Vagina (tissue), 2 donors: ENCODE measurements around the gene KIF3C. TPM values are rescaled to one million over a fixed set of nuclear protein-coding genes. Genes with fewer than 3 reads are reported as not detected.
"Not testable (repeated sequence)": the region's sequence is repeated elsewhere in the genome, so short reads cannot be mapped to it uniquely, and the experiment has no call there.

Source experiments
- DNase-seq, 2 donors: peaks; one replicate each; pipeline ENCODE4 v3.0.0-alpha.2; 2017; ENCODE audit errors: extremely low spot score in 2 of 2
- H3K27ac ChIP-seq: fragments of 200-600 bp; sonication (generic); one replicate; pipeline ENCODE4 v1.5.1; 2019
- H3K27me3 ChIP-seq: fragments of 200-600 bp; sonication (generic); one replicate; pipeline ENCODE4 v1.5.1; 2019
- H3K36me3 ChIP-seq, 2 donors: fragments of 200-600 bp; sonication (generic); one replicate each; pipeline ENCODE4 v1.5.1; 2017 to 2019
- H3K4me1 ChIP-seq: fragments of 200-600 bp; sonication (generic); one replicate; pipeline ENCODE4 v1.5.1; 2019
- H3K4me3 ChIP-seq, 2 donors: fragments of 200-600 bp; sonication (generic); 1 replicate in 1 of 2; 2 replicates in 1 of 2; pipeline ENCODE4 v1.5.1; 2016 to 2019
- H3K9me3 ChIP-seq: fragments of 200-600 bp; sonication (generic); one replicate; pipeline ENCODE4 v1.5.1; 2019
- POLR2A ChIP-seq, 2 donors: fragments of 450-650 bp; IDR thresholded peaks; one replicate each; pipeline ENCODE4 v1.6.1; 2017; ENCODE audit warnings: antibody characterized with exemption in 2 of 2, mild to moderate bottlenecking in 2 of 2, moderate library complexity in 2 of 2
- POLR2AphosphoS5 ChIP-seq, 2 donors: sonication (generic); formaldehyde crosslinking; IDR thresholded peaks; one replicate each; pipeline ENCODE4 v1.9.0; 2017; ENCODE audit warnings: antibody characterized with exemption in 2 of 2, mild to moderate bottlenecking in 2 of 2, low read depth in 1 of 2; ENCODE audit not compliant: insufficient read depth in 1 of 2
- intact Hi-C: fragments of 100-400 bp; cut with DNase I; formaldehyde crosslinking; loops from one replicate; pipeline ENCODE4 v1.15.1; 2023
- total RNA-seq: library from RNA; depleted of rRNA; stranded (reverse); fragments of >200 nt; gene quantifications from one replicate; pipeline ENCODE4 v1.2.3, GENCODE V29; 2016
- TF ChIP-seq, protein P1 (sequence below), 3 experiments: fragments of 450-650 bp in 2 of 3; fragments of 200-600 bp in 1 of 3; sonication (generic) in 1 of 3; IDR thresholded peaks; one replicate each; pipeline ENCODE4 v1.5.1; 2017 to 2019; ENCODE audit warnings: antibody characterized with exemption in 3 of 3, mild to moderate bottlenecking in 2 of 3, moderate library complexity in 2 of 3

Gene KIF3C
- total RNA-seq, 1 donor from 2014 or later = 9.3 TPM

DNA sequence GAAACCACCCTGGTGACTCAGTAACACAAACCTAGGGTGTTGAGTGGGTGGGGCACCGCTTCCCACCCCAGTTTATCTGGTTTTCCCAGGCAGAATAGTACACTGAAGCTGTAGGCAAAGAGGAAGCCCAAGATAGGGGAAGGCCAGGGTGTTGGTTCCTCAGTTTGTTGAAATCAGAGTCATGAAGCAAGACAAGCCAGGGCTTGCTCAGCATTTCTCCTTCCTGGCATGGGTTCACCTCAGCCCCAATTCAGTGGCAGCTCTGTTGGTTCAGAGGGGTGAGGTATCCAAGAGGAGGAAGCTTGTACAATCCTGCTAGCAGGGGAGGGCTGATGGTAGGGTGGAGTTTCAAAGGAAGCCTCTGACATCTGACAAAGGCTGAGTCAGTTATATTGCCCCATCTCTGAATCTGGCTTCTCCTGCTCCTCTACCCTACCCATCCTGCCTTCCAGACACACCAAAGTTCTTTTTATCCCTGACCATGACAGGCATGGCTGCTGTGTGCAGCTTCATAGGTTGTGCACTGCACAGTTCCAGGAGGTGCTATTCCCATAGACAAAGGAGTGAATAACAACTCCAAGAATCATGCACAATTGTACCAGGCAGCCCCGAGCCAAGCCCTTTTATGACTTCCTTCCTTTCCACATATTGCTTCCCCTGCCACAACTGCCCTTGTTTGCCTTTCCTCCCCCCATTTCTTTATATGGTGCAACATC is 26.7 kb upstream of the KIF3C start:
- no peaks in the 10 kb centered on the region for H3K27me3 ChIP-seq
- H3K4me3 ChIP-seq = no peak overlapping the region
- no peaks in the 10 kb centered on the region for H3K36me3 ChIP-seq
- H3K27ac ChIP-seq = peak overlapping the region; percentile 49
- intact Hi-C loops = no loop called here
- TF ChIP-seq POLR2A (IDR thresholded peaks at IDR 0.05) (no peak), POLR2AphosphoS5 (IDR thresholded peaks at IDR 0.05; ENCODE audit: insufficient read depth in 1 of 2, low read depth in 1 of 2) (peak in 1 of 2 donors; percentile 78)
- H3K4me1 ChIP-seq = peaks cover 20% of the 10 kb centered on the region
- H3K9me3 ChIP-seq = no peaks in the 10 kb centered on the region
- peak; percentile 94 to 97 for DNase-seq

DNA sequence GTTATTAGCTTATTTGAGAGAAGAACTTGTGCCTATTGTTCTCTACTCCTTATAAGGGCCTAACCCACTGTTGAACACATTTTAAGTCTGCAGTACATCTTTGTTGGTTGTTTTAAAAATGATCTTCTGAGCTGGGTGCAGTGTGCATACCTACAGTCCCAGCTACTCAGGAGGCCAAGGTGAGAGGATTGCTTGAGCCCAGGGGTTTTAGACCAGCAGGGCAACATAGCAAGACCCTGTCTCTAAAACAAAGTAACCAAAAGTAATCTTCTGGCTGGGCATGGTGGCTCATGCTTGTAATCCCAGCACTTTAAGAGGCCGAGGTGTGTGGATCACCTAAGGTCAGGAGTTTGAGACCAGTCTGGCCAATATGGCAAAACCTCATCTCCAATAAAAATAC is 25.8 kb upstream of the KIF3C start:
- no peak overlapping the region for H3K4me3 ChIP-seq
- no peak for DNase-seq
- intact Hi-C loops = no loop called here
- no peaks in the 10 kb centered on the region for H3K36me3 ChIP-seq
- no peaks in the 10 kb centered on the region for H3K27me3 ChIP-seq
- H3K9me3 ChIP-seq = no peaks in the 10 kb centered on the region
- peaks cover 20% of the 10 kb centered on the region for H3K4me1 ChIP-seq
- H3K27ac ChIP-seq = peak overlapping the region; percentile 49
- TF ChIP-seq, protein P1, sequence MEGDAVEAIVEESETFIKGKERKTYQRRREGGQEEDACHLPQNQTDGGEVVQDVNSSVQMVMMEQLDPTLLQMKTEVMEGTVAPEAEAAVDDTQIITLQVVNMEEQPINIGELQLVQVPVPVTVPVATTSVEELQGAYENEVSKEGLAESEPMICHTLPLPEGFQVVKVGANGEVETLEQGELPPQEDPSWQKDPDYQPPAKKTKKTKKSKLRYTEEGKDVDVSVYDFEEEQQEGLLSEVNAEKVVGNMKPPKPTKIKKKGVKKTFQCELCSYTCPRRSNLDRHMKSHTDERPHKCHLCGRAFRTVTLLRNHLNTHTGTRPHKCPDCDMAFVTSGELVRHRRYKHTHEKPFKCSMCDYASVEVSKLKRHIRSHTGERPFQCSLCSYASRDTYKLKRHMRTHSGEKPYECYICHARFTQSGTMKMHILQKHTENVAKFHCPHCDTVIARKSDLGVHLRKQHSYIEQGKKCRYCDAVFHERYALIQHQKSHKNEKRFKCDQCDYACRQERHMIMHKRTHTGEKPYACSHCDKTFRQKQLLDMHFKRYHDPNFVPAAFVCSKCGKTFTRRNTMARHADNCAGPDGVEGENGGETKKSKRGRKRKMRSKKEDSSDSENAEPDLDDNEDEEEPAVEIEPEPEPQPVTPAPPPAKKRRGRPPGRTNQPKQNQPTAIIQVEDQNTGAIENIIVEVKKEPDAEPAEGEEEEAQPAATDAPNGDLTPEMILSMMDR (IDR thresholded peaks at IDR 0.05) = no peak
- TF ChIP-seq POLR2AphosphoS5 (IDR thresholded peaks at IDR 0.05; ENCODE audit: insufficient read depth in 1 of 2, low read depth in 1 of 2) (no peak), POLR2A (IDR thresholded peaks at IDR 0.05) (no peak)

DNA sequence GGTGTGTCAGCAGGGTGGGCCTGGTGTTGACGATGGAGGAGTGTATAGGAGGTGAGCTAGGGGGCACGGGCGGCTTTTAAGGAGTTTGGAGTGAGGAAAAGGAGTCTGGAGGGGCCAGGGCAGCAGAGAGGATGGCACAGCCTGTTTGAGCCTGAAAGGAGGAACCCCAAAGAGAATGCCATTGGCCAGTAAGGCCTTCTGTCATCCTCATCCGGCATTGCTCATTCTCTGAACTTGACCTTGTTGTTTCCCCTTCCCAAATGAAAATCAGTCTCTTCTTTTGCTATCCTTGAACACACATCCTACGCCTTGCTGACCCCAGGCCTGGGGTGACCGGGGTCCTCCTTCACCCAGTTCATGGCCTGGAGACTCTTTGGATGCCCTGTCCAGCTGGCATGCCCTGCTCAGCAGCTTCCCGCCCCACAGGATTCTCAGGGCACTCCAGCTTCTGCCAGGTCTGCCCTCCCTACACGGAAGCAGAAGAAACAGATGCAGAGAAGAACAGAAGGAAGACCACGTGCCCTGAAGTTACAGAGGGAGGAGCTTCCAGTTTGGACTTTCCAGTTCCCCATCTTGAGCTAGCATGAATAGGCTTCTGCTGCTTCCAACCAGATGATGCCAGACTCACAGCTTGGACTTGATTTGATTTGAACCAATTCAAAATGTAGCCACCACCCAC is 20.5 kb upstream of the KIF3C start:
- Histone ChIP-seq H3K27ac (peak overlapping the region; percentile 63), H3K27me3 (no peaks in the 10 kb centered on the region), H3K4me1 (peaks cover 30% of the 10 kb centered on the region), H3K4me3 (no peak overlapping the region), H3K9me3 (no peaks in the 10 kb centered on the region), H3K36me3 (no peaks in the 10 kb centered on the region)
- no peak for TF ChIP-seq POLR2A (IDR thresholded peaks at IDR 0.05)
- TF ChIP-seq, protein P1 (IDR thresholded peaks at IDR 0.05) = no peak
- TF ChIP-seq POLR2AphosphoS5 (IDR thresholded peaks at IDR 0.05; ENCODE audit: insufficient read depth in 1 of 2, low read depth in 1 of 2) = peak; percentile 47 to 60
- DNase-seq = no peak
- intact Hi-C loops = no loop called here

DNA sequence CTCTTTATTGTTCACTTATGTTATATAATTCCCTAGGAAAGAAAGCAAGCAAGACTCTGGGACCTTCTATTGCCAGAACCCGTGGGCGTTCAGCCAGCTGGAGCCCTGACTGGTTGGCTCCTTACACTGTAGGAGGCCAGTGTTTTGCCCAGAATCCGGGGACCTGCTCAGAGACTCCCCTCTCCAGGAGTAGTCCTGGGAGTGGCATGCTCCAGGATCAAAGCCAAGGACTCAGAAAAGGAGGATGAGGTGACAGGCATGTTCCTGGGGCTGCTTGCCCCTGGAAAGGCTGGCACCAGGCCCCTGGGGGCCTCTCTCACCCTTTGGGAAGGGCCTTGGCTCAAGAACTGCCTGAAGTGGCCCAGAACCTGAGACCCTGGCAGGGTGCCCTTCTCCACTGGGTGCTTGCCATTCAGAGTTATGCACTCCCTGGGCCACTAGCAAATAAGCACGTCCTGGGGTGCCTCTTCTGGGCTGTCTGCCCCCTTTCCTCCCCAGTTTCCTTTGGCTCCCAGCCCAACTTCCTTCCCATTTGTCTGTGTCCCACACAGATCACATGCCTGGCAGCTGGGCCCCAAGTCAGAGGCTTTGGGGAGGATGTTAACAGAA is 19.6 kb upstream of the KIF3C start:
- peaks cover 30% of the 10 kb centered on the region for H3K4me1 ChIP-seq
- no peak for DNase-seq
- H3K27me3 ChIP-seq = no peaks in the 10 kb centered on the region
- H3K9me3 ChIP-seq = no peaks in the 10 kb centered on the region
- H3K4me3 ChIP-seq = no peak overlapping the region
- intact Hi-C loops = no loop called here
- peak overlapping the region; percentile 49 for H3K27ac ChIP-seq
- no peaks in the 10 kb centered on the region for H3K36me3 ChIP-seq
- TF ChIP-seq POLR2AphosphoS5 (IDR thresholded peaks at IDR 0.05; ENCODE audit: insufficient read depth in 1 of 2, low read depth in 1 of 2) = peak in 1 of 2 donors; percentile 33
- no peak for TF ChIP-seq POLR2A (IDR thresholded peaks at IDR 0.05)

DNA sequence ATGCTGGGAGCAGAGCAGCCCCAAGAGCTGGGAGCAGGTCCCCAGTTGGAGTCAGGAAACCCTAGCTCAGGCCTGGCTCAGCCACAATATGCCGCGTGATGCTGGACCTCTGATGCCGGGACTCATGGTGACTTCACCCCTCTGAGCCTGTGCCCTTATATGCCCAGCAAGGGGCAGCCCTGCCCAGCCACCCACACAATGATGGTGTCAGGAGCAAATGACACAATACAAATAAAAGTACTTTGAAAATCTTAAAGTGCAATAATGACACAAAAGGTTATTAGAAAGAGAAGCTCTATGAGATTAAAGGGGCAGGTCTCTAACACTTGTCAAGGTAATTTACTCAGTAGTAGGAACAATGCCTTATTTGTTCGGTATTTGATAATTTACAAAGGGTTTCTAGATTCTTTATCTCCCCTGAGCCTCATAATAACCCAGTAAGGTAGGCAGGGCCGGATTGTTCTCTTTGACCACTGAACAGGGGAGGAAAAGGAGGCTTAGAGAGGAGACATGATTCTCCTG is 18.3 kb upstream of the KIF3C start:
- intact Hi-C loops = no loop called here
- Histone ChIP-seq H3K4me1 (peaks cover 30% of the 10 kb centered on the region), H3K27ac (peak overlapping the region; percentile 49), H3K9me3 (no peaks in the 10 kb centered on the region), H3K27me3 (no peaks in the 10 kb centered on the region), H3K4me3 (no peak overlapping the region), H3K36me3 (no peaks in the 10 kb centered on the region)
- TF ChIP-seq, protein P1 (IDR thresholded peaks at IDR 0.05) = no peak
- no peak for TF ChIP-seq POLR2AphosphoS5 (IDR thresholded peaks at IDR 0.05; ENCODE audit: insufficient read depth in 1 of 2, low read depth in 1 of 2)
- no peak for TF ChIP-seq POLR2A (IDR thresholded peaks at IDR 0.05)
- DNase-seq = no peak

DNA sequence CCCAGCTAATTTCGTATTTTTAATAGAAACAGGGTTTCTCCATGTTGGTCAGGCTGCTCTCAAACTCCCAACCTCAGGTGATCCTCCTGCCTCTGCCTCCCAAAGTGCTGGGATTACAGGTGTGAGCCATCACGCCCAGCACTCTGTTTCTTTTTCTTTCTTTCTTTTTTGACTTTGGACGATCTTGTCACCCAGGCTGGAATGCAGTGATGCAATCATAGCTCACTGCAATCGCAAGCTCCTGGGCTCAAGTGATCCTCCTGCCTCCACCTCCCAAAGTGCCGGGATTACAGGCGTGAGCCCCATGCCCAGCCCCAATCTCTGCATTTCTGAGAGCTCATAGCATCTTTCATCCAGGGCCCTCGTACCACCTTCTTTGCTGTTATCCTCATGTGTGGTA is 17.1 kb upstream of the KIF3C start:
- peaks cover 30% of the 10 kb centered on the region for H3K4me1 ChIP-seq

DNA sequence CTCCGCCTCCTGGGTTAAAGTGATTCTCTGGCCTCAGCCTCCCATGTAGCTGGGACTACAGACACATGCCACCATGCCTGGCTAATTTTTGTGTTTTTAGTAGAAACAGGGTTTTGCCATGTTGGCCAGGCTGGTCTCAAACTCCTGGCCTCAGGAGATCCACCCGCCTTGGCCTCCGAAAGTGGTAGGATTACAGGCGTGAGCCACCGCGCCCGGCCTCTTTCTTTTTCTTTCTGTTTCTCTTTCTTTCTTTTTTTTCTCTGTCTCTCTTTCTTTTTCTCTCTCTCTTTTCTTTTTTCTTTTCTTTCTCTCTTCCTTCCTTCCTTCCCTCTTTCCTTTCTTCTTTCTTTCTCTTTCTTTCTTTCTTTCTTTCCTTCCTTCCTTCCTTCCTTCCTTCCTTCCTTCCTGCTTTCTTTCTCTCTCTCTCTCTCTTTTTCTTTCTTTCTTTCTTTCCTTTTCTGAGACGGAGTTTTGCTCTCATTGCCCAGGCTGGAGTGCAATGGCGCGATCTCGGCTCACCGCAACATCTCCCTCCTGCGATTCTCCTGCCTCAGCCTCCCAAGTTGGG is 16.6 kb upstream of the KIF3C start:
- H3K4me1 ChIP-seq = peaks cover 30% of the 10 kb centered on the region
- intact Hi-C loops = not testable (repeated sequence)

More for the DNA sequence above, 17.1 kb upstream of the KIF3C start:
- intact Hi-C loops, H3K9me3 ChIP-seq, DNase-seq, H3K27me3 ChIP-seq, H3K27ac ChIP-seq, H3K36me3 ChIP-seq, H3K4me3 ChIP-seq: not testable (repeated sequence)

More for the DNA sequence above, 16.6 kb upstream of the KIF3C start:
- not testable (repeated sequence) for DNase-seq, H3K36me3 ChIP-seq, H3K27ac ChIP-seq, H3K27me3 ChIP-seq, H3K4me3 ChIP-seq, H3K9me3 ChIP-seq
